Uterus (tissue), 4 donors: ENCODE measurements around the gene MYD88. TPM values are rescaled to one million over a fixed set of nuclear protein-coding genes. Genes with fewer than 3 reads are reported as not detected.

Source experiments
- DNase-seq, 2 donors: peaks; one replicate each; pipeline ENCODE4 v3.0.0-alpha.2; 2019 to 2020
- H3K27ac ChIP-seq, 2 donors: fragments of 200-600 bp; sonication (generic); 1 replicate in 1 of 2; 2 replicates in 1 of 2; pipeline ENCODE4 v1.5.1; 2016 to 2018
- H3K27me3 ChIP-seq, 2 donors: fragments of 200-600 bp; sonication (generic); one replicate each; pipeline ENCODE4 v1.5.1; 2018 to 2019; ENCODE audit warnings: control low read depth in 1 of 2
- H3K36me3 ChIP-seq, 2 donors: fragments of 200-600 bp; sonication (generic); one replicate each; pipeline ENCODE4 v1.5.1; 2019; ENCODE audit warnings: control low read depth in 1 of 2
- H3K4me1 ChIP-seq, 2 donors: fragments of 200-600 bp; sonication (generic); one replicate each; pipeline ENCODE4 v1.5.1; 2018 to 2019; ENCODE audit warnings: control low read depth in 1 of 2
- H3K4me3 ChIP-seq, 2 donors: fragments of 200-600 bp; sonication (generic); 1 replicate in 1 of 2; 2 replicates in 1 of 2; pipeline ENCODE4 v1.5.1; 2018 to 2019; ENCODE audit warnings: mild to moderate bottlenecking in 1 of 2
- H3K9me3 ChIP-seq, 2 donors: fragments of 200-600 bp; sonication (generic); one replicate each; pipeline ENCODE4 v1.5.1; 2019; ENCODE audit warnings: control low read depth in 1 of 2
- POLR2A ChIP-seq, 2 donors: fragments of 450-650 bp; IDR thresholded peaks; one replicate each; pipeline ENCODE4 v1.6.1; 2016; ENCODE audit warnings: antibody characterized with exemption in 2 of 2, mild to moderate bottlenecking in 1 of 2, moderate library complexity in 1 of 2
- intact Hi-C: fragments of 100-400 bp; cut with DNase I; formaldehyde crosslinking; loops from one replicate; pipeline ENCODE4 v1.15.1; 2023; ENCODE audit warnings: low total_unique reads
- total RNA-seq, 4 donors: library from RNA; depleted of rRNA in 3 of 4; stranded (reverse); fragments of >200 nt in 3 of 4; gene quantifications; one replicate each; pipeline versions ENCODE4 v1.1.0 to v1.2.4, GENCODE V29; 2014 to 2023
- TF ChIP-seq, protein P1 (sequence below), 4 experiments: fragments of 200-600 bp in 2 of 4; fragments of 450-650 bp in 2 of 4; sonication (generic) in 2 of 4; IDR thresholded peaks; one replicate each; pipeline ENCODE4 v1.5.1; 2016 to 2019; ENCODE audit warnings: antibody characterized with exemption in 4 of 4, mild to moderate bottlenecking in 2 of 4, moderate library complexity in 1 of 4
- donor health status: DM: yes; HTN: yes; CAD: no.

Gene MYD88
- total RNA-seq, 4 donors from 2014 or later, result 2.0 to 30.9 (median 22.3) TPM

DNA sequence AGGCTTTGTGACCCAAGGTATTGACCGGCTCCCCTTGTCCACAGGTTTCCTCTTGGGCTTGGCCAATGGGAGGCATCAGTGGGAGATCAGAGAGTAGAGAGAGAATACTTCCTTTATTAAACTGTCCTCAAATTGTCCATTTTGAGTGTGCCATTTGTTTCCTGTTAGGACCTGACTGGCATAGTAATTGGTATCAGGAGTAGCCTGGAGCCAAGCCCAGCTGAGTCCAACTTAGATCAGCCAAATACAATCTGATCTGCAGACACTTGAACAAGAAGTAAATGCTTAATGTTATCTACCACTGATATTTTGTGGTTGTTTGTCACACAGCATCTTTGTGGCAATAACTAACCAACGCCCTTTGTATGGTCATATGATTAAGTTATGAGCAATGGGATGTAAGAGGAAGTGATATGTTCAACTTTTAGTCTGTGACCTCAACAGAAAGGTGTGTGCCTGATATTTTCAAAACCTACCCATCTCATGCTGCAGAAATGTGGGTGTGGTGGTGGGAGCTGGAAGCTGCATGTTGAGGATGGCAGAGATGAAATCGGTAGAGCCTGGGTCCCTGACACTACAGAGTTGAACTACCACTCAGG, 13.3 kb downstream of the MYD88 start:
- TF ChIP-seq, protein P1, sequence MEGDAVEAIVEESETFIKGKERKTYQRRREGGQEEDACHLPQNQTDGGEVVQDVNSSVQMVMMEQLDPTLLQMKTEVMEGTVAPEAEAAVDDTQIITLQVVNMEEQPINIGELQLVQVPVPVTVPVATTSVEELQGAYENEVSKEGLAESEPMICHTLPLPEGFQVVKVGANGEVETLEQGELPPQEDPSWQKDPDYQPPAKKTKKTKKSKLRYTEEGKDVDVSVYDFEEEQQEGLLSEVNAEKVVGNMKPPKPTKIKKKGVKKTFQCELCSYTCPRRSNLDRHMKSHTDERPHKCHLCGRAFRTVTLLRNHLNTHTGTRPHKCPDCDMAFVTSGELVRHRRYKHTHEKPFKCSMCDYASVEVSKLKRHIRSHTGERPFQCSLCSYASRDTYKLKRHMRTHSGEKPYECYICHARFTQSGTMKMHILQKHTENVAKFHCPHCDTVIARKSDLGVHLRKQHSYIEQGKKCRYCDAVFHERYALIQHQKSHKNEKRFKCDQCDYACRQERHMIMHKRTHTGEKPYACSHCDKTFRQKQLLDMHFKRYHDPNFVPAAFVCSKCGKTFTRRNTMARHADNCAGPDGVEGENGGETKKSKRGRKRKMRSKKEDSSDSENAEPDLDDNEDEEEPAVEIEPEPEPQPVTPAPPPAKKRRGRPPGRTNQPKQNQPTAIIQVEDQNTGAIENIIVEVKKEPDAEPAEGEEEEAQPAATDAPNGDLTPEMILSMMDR (IDR thresholded peaks at IDR 0.05), result no peak
- no peak for TF ChIP-seq POLR2A (IDR thresholded peaks at IDR 0.05)
- H3K27me3 ChIP-seq, result no peaks in the 10 kb centered on the region
- H3K4me1 ChIP-seq, result no peaks in the 10 kb centered on the region
- no peak for DNase-seq
- no peaks in the 10 kb centered on the region for H3K36me3 ChIP-seq
- H3K4me3 ChIP-seq, result no peak overlapping the region
- no peak overlapping the region for H3K27ac ChIP-seq
- H3K9me3 ChIP-seq, result no peaks in the 10 kb centered on the region
- intact Hi-C loops, result no loop called here

DNA sequence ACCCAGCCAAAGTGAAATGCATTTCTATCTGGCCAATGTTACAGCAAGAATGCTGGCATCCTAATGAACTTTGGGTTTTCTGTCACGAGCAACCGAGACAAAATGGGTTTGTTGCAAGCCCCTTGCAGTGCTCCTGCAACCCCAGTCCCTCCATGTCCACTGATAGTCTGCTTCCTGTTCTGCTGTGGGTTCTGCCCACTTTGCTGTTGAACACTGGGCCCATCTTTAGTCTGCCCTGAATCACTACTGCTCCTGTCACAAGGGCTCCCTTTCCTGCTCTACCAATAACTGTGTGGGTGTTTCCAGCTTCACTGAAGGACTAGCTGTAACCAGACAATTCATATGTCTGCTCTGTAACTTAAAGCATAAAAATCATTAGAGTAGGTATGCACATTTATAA, 14.1 kb downstream of the MYD88 start:
- H3K4me3 ChIP-seq, result no peak overlapping the region
- H3K4me1 ChIP-seq, result no peaks in the 10 kb centered on the region
- intact Hi-C loops, result no loop called here
- TF ChIP-seq POLR2A (IDR thresholded peaks at IDR 0.05), result no peak
- TF ChIP-seq, protein P1 (IDR thresholded peaks at IDR 0.05), result no peak
- H3K27ac ChIP-seq, result no peak overlapping the region
- no peaks in the 10 kb centered on the region for H3K9me3 ChIP-seq
- DNase-seq, result no peak
- no peaks in the 10 kb centered on the region for H3K27me3 ChIP-seq
- no peaks in the 10 kb centered on the region for H3K36me3 ChIP-seq

DNA sequence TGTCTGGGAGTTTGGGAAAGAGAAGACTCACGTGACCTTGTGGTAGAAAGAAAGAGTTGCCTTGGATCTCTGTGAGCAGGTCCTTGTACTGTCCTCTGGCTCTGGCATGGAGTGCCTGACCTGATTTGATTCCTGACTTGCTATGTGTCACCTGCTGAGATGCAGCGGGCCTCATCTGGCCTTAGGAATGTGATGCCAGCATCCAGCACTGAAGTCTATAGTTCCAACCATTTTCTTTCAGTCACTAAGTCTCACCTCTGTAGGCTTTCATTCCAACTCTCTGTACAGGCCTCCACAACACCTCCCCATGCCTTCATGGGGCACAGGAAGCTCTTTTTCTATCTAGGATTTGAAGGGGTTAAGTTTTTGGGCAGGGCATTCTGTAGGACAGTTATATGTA, 14.8 kb downstream of the MYD88 start:
- no peak for DNase-seq
- TF ChIP-seq, protein P1 (IDR thresholded peaks at IDR 0.05), result no peak
- TF ChIP-seq POLR2A (IDR thresholded peaks at IDR 0.05), result no peak
- Histone ChIP-seq H3K27ac (no peak overlapping the region), H3K4me3 (no peak overlapping the region), H3K27me3 (no peaks in the 10 kb centered on the region), H3K9me3 (no peaks in the 10 kb centered on the region), H3K4me1 (no peaks in the 10 kb centered on the region), H3K36me3 (no peaks in the 10 kb centered on the region)
- intact Hi-C loops, result no loop called here

DNA sequence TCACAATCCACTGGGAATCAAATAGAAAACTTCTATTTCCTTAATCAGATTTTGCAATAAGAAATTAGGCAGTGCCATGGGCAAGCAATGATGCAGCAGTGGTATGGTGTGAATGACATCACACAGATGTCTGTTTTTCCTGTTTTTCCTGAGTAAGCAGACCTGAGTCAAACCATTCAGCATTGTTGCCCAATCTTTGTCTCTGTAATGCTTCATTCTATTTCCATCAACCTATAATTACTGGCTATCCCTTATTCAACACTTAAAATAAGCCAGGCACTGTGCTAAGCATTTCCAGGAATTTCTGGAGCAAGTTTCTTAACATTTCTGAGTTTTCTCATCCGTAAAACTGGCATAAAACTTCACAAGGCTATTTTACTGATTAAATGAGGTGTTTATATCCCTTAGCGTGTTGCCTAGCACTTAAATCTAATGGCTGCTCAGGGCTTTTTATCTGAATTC, 15.6 kb downstream of the MYD88 start:
- intact Hi-C loops, result no loop called here
- no peak for DNase-seq
- H3K27me3 ChIP-seq, result no peaks in the 10 kb centered on the region
- no peaks in the 10 kb centered on the region for H3K9me3 ChIP-seq
- H3K4me3 ChIP-seq, result no peak overlapping the region
- TF ChIP-seq, protein P1 (IDR thresholded peaks at IDR 0.05), result no peak
- TF ChIP-seq POLR2A (IDR thresholded peaks at IDR 0.05), result no peak
- H3K4me1 ChIP-seq, result no peaks in the 10 kb centered on the region
- H3K36me3 ChIP-seq, result no peaks in the 10 kb centered on the region
- H3K27ac ChIP-seq, result no peak overlapping the region

DNA sequence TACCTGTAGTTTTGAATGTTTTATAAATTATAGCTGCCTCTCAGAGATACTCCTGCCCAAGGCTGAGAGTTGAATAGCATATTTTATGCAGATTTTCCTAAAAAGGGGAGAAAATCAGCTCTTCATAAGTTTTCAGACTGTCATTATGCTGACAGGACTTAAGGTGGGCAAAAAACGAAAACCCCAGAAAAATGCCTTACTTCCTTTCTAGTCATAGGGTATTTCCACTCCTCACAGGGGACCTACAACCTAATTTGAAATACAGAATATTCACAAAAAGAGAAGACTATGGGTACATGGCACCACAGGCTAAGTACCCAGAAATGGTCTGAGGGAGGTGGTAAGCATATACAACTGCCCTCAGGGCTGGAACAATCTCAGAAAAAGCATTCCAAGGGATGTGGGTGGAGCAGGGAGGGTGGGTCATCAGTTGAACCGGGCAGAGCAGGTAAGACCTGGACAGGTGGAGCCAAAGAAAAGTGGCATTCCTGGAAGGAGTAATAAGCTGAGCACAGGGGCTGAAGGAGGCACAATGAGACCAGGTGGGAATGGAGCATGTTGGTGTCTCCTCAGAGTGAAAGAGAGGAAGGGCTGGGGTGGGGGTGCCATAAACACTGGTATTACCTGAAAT, 16.3 kb downstream of the MYD88 start:
- H3K4me1 ChIP-seq, result no peaks in the 10 kb centered on the region
- H3K27ac ChIP-seq, result no peak overlapping the region
- DNase-seq, result no peak
- no peaks in the 10 kb centered on the region for H3K27me3 ChIP-seq
- intact Hi-C loops, result no loop called here
- H3K4me3 ChIP-seq, result no peak overlapping the region
- no peaks in the 10 kb centered on the region for H3K36me3 ChIP-seq
- no peaks in the 10 kb centered on the region for H3K9me3 ChIP-seq
- TF ChIP-seq, protein P1 (IDR thresholded peaks at IDR 0.05), result no peak
- no peak for TF ChIP-seq POLR2A (IDR thresholded peaks at IDR 0.05)
